H54 (cell line): ENCODE measurements around the gene RERG.

ENCODE experiments used
- DNase-seq: peaks from one replicate; pipeline ENCODE4 v3.0.0; 2011; ENCODE audit warnings: low spot score, mixed read lengths; ENCODE audit not compliant: insufficient read length
- FAIRE-seq: peaks from 3 replicates; lab custom pipeline; 2011; peaks lifted over from hg19 to GRCh38; lab: Jason Lieb, UNC
- POLR2A ChIP-seq: IDR thresholded peaks from 2 replicates; pipeline ENCODE4 v1.6.1; 2011; ENCODE audit warnings: low read depth, mild to moderate bottlenecking, low read length

RERG gene

GRCh38 chr12:15220915-15221885 is at the start of gene RERG:
Gene RERG, minus strand, starts transcription at chr12:15221417. Its CDS starts 3,928 bp downstream, at chr12:15217489.
- FAIRE-seq (no peak), DNase-seq (no peak)

GRCh38 chr12:15270591-15270990 is 49.4 kb upstream of the RERG start:
- TF ChIP-seq POLR2A, result no peak
- DNase-seq (no peak), FAIRE-seq (no peak)

More at GRCh38 chr12:15220915-15221885, at the start of gene RERG:
- no peak for TF ChIP-seq POLR2A

- DNase-seq (peak; percentile 18), FAIRE-seq (peak; percentile 96)
- TF ChIP-seq POLR2A, result no peak
These were observed 47.8 kb upstream of the RERG start for GRCh38 chr12:15268927-15269552.

- no peak for DNase-seq
- FAIRE-seq, result no peak
- TF ChIP-seq POLR2A, result no peak
These were observed 47.1 kb upstream of the RERG start for GRCh38 chr12:15268309-15268708.

GRCh38 chr12:15265875-15266274 is 44.7 kb upstream of the RERG start:
- DNase-seq, result no peak
- TF ChIP-seq POLR2A, result no peak
- no peak for FAIRE-seq

- no peak for FAIRE-seq
- no peak for TF ChIP-seq POLR2A
- no peak for DNase-seq
These were observed 35.5 kb upstream of the RERG start for GRCh38 chr12:15256761-15257160.

- no peak for FAIRE-seq
- TF ChIP-seq POLR2A, result no peak
- DNase-seq, result no peak
These were observed 32.8 kb upstream of the RERG start for GRCh38 chr12:15253990-15254389.

- TF ChIP-seq POLR2A, result no peak
- no peak for FAIRE-seq
- DNase-seq, result no peak
These were observed 23.7 kb upstream of the RERG start for GRCh38 chr12:15244926-15245325.

- no peak for TF ChIP-seq POLR2A
- no peak for FAIRE-seq
- no peak for DNase-seq
These were observed 23.1 kb upstream of the RERG start for GRCh38 chr12:15244341-15244740.

GRCh38 chr12:15243102-15243501 is 21.9 kb upstream of the RERG start:
- FAIRE-seq, result no peak
- TF ChIP-seq POLR2A, result no peak
- no peak for DNase-seq

- no peak for TF ChIP-seq POLR2A
- no peak for FAIRE-seq
- DNase-seq, result no peak
These were observed 19.7 kb upstream of the RERG start for GRCh38 chr12:15240898-15241297.

- FAIRE-seq, result no peak
- no peak for DNase-seq
- no peak for TF ChIP-seq POLR2A
These were observed 13.3 kb upstream of the RERG start for GRCh38 chr12:15234508-15234907.

- TF ChIP-seq POLR2A, result no peak
- FAIRE-seq, result no peak
These were observed 12.8 kb upstream of the RERG start for GRCh38 chr12:15234011-15234410.

GRCh38 chr12:15232959-15233358 is 11.7 kb upstream of the RERG start:
- FAIRE-seq (no peak), DNase-seq (no peak)
- no peak for TF ChIP-seq POLR2A

More at GRCh38 chr12:15234011-15234410, 12.8 kb upstream of the RERG start:
- DNase-seq, result no peak
